ENCODE measurements around the gene RGS8. TPM values are rescaled to one million over a fixed set of nuclear protein-coding genes. Genes with fewer than 3 reads are reported as not detected.

The RGS8 gene
- total and polyA plus RNA-seq, 4 experiments from 2014 or later, result not detected

DNA sequence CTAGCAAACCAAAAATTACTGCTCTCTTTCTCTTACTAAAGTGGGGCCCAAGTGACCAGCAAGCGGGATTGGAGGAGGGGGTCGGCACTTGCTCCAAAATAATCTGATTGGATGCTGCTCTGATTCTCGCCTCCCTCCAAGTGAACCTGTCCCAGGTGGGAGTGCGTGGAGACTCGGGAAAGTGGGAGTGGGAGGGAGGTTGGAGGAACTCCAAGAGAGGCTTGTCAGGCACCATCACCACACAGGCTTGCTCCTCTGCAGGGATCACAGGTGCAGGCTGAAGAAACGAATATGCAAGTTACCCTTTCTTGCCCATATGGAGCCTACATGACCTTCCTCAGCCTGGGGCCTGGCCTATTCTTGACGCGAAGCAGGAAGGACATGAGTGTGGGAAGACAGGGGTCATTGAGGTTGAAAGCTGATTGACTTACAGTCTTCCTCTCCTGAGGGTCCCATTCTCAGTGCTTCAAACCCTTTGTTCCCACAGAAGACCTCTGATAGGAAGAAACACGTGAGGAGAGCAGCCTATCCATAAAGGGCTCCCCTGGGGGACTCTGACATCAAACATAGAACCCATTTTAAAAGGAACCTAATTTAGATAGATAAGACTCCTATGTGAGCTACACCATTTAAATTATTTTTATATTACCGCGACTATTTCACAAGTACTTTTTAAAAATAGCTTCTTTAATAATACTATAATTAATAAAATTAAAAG, 14.2 kb downstream of the RGS8 start:
- POLR2A ChIA-PET (ENCODE audit: partially characterized antibody), result no interaction called here
- no peaks in the 10 kb centered on the region for H3K4me1 ChIP-seq (ENCODE audit: insufficient read depth, low read length)
- H3K27ac ChIP-seq (ENCODE audit: low read depth, low read length), result no peak overlapping the region
- DNase-seq, result no peak
- no peaks in the 10 kb centered on the region for H3K9me3 Mint-ChIP-seq
- H3K4me3 ChIP-seq (ENCODE audit: low read length in 2 of 2), result no peak overlapping the region
- CTCF ChIA-PET (ENCODE audit: partially characterized antibody), result no interaction called here
- peaks cover 5 to 6% of the 10 kb centered on the region in 2 donors for H3K27me3 Mint-ChIP-seq
- H3K4me3 Mint-ChIP-seq, result no peak overlapping the region
- no peaks in the 10 kb centered on the region for H3K36me3 ChIP-seq (ENCODE audit: insufficient read depth, low read length)
- no peaks in the 10 kb centered on the region for H3K36me3 Mint-ChIP-seq
- no peaks in the 10 kb centered on the region for H3K27me3 ChIP-seq (ENCODE audit: insufficient read depth, low read length)
- H3K27ac Mint-ChIP-seq, result no peak overlapping the region
- intact Hi-C loops (cut with micrococcal nuclease), result no loop called here
- H3K4me1 Mint-ChIP-seq, result peaks cover 0 to 1% (median 0%) of the 10 kb centered on the region in 4 donors
- no peaks in the 10 kb centered on the region for H3K9me3 ChIP-seq (ENCODE audit: control insufficient read depth in 1 of 2, low read length in 2 of 2)

DNA sequence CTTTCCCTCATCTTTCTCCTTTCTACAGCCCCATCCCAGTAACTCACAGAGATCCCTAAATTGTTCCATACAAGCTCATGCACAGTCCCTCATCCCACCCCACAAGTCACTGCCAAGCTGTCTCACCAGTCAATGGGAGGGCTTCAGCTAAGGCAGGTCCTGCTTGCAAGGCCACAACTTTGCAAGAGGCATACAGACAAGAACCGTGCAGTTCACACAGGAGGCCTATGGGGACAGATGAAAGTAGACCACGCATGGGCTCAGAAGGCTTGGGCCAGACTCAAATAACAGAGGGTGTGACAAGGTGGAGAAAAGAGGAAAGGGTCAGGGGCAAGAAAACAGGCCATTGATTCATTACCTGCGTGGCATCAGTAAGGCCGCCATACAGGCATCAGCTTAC, 15.1 kb downstream of the RGS8 start:
- no peak overlapping the region for H3K27ac ChIP-seq (ENCODE audit: low read depth, low read length)
- CTCF ChIA-PET (ENCODE audit: partially characterized antibody), result no interaction called here
- no peaks in the 10 kb centered on the region for H3K36me3 ChIP-seq (ENCODE audit: insufficient read depth, low read length)
- Mint-ChIP-seq H3K9me3 (no peaks in the 10 kb centered on the region), H3K4me1 (peaks cover 0 to 4% (median 0%) of the 10 kb centered on the region in 4 donors), H3K27ac (no peak overlapping the region), H3K27me3 (peaks cover 5 to 6% of the 10 kb centered on the region in 2 donors), H3K36me3 (no peaks in the 10 kb centered on the region), H3K4me3 (no peak overlapping the region)
- no peak overlapping the region for H3K4me3 ChIP-seq (ENCODE audit: low read length in 2 of 2)
- POLR2A ChIA-PET (ENCODE audit: partially characterized antibody), result no interaction called here
- H3K27me3 ChIP-seq (ENCODE audit: insufficient read depth, low read length), result no peaks in the 10 kb centered on the region
- intact Hi-C loops (cut with micrococcal nuclease), result no loop called here
- no peak for DNase-seq
- no peaks in the 10 kb centered on the region for H3K4me1 ChIP-seq (ENCODE audit: insufficient read depth, low read length)
- H3K9me3 ChIP-seq (ENCODE audit: control insufficient read depth in 1 of 2, low read length in 2 of 2), result no peaks in the 10 kb centered on the region

DNA sequence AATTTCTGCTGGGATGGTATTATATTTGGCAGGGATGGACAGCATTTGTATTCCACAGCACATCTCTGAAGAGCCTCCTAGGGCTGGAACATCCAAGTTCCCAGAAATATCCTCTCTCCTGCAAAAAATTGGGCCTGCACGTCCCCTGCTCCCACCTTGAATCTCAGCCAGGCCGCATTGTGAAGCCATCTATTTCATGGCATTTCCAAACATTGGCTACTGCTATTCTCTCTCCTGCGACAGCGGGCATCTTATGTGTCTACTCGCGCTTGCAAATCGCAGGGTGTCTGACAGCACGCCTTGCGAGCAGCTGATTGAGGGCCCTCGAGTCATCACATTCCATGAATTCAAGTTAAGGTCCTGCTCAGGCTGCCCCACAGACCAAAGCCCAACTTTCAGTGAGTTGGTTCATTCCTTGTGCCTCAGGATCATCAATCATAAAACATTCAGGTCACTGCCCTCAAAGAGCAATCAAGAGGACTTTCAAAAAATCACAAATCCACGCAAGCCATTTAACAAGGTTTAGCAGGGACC, 15.8 kb downstream of the RGS8 start:
- Mint-ChIP-seq H3K27me3 (peaks cover 5 to 6% of the 10 kb centered on the region in 2 donors), H3K4me1 (peaks cover 0 to 4% (median 0%) of the 10 kb centered on the region in 4 donors), H3K27ac (no peak overlapping the region), H3K4me3 (no peak overlapping the region), H3K36me3 (no peaks in the 10 kb centered on the region), H3K9me3 (no peaks in the 10 kb centered on the region)
- intact Hi-C loops (cut with micrococcal nuclease), result no loop called here
- ChIA-PET POLR2A (ENCODE audit: partially characterized antibody) (no interaction called here), CTCF (ENCODE audit: partially characterized antibody) (no interaction called here)
- Histone ChIP-seq H3K4me3 (ENCODE audit: low read length in 2 of 2) (no peak overlapping the region), H3K27me3 (ENCODE audit: insufficient read depth, low read length) (no peaks in the 10 kb centered on the region), H3K4me1 (ENCODE audit: insufficient read depth, low read length) (no peaks in the 10 kb centered on the region), H3K36me3 (ENCODE audit: insufficient read depth, low read length) (no peaks in the 10 kb centered on the region), H3K9me3 (ENCODE audit: control insufficient read depth in 1 of 2, low read length in 2 of 2) (no peaks in the 10 kb centered on the region), H3K27ac (ENCODE audit: low read depth, low read length) (no peak overlapping the region)
- DNase-seq, result no peak

DNA sequence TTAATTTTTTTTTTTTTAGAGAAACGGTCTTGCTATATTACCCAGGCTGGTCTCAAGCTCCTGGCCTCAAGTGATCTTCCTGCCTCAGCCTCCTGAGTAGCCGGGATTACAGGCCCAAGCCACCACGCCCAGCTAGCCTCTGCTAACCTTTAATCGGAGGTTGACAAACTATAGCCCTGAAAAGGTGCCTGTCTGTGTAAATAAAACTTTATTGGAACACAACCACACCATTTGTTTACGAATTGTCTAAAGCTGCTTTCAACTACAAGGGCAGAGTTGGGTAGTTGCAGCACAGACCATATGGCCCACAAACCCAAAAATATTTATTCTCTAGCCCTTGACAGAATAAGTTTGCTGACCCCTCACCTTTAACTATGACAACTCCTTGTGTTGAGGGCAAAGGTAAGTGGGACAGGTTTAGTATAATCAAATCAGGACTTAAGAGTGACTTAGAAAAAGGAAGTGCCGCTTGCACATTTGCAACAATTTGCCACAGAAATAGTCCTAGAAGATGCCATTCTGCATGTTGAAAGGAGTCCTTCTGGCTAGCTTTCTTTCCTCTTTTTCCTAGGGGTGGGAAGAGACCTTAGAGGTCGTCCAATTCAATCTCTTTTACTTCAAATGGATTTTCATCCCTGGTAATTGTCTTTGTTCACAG, 16.4 kb downstream of the RGS8 start:
- peaks cover 5 to 6% of the 10 kb centered on the region in 2 donors for H3K27me3 Mint-ChIP-seq
- Histone ChIP-seq H3K9me3 (ENCODE audit: control insufficient read depth in 1 of 2, low read length in 2 of 2) (no peaks in the 10 kb centered on the region), H3K27me3 (ENCODE audit: insufficient read depth, low read length) (no peaks in the 10 kb centered on the region), H3K4me3 (ENCODE audit: low read length in 2 of 2) (no peak overlapping the region), H3K36me3 (ENCODE audit: insufficient read depth, low read length) (no peaks in the 10 kb centered on the region), H3K4me1 (ENCODE audit: insufficient read depth, low read length) (no peaks in the 10 kb centered on the region), H3K27ac (ENCODE audit: low read depth, low read length) (no peak overlapping the region)
- H3K4me1 Mint-ChIP-seq, result peaks cover 0 to 4% (median 0%) of the 10 kb centered on the region in 4 donors
- H3K27ac Mint-ChIP-seq, result no peak overlapping the region
- no peak overlapping the region for H3K4me3 Mint-ChIP-seq
- H3K9me3 Mint-ChIP-seq, result no peaks in the 10 kb centered on the region
- no peaks in the 10 kb centered on the region for H3K36me3 Mint-ChIP-seq
- ChIA-PET CTCF (ENCODE audit: partially characterized antibody) (no interaction called here), POLR2A (ENCODE audit: partially characterized antibody) (no interaction called here)
- no peak for DNase-seq
- intact Hi-C loops (cut with micrococcal nuclease), result no loop called here

DNA sequence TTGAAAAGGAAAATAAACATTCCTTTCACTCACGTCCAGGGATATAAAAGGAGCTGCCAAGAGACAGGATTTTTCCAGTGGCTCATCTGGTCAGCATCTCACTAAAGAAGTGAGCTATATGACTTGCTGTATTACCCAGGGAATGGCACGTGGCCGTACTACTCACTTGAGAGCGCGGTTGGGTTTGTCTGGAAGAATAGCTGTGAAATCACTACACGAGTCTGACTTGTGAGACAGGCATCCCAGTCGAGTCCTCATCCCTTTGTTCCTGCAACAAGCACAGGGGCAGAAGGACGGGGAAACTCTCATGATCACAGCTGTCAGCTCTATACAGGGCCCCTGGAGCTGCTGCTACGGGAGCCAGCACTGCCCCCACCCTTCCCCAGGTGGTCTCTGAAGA, 17.7 kb downstream of the RGS8 start:
- H3K27ac Mint-ChIP-seq, result no peak overlapping the region
- ChIA-PET POLR2A (ENCODE audit: partially characterized antibody) (no interaction called here), CTCF (ENCODE audit: partially characterized antibody) (interaction anchor here (0.8 to 1.5 kb wide), 2 partner anchors 69 to 116 kb away, joined by 4 read pairs; no protein-coding TSS in a partner anchor)
- H3K27ac ChIP-seq (ENCODE audit: low read depth, low read length), result no peak overlapping the region
- intact Hi-C loops (cut with micrococcal nuclease), result no loop called here
- no peaks in the 10 kb centered on the region for H3K4me1 ChIP-seq (ENCODE audit: insufficient read depth, low read length)
- H3K4me3 ChIP-seq (ENCODE audit: low read length in 2 of 2), result no peak overlapping the region
- peaks cover 0 to 6% of the 10 kb centered on the region in 2 donors for H3K27me3 Mint-ChIP-seq
- H3K4me3 Mint-ChIP-seq, result no peak overlapping the region
- H3K36me3 Mint-ChIP-seq, result no peaks in the 10 kb centered on the region
- no peak for DNase-seq
- no peaks in the 10 kb centered on the region for H3K9me3 ChIP-seq (ENCODE audit: control insufficient read depth in 1 of 2, low read length in 2 of 2)
- no peaks in the 10 kb centered on the region for H3K9me3 Mint-ChIP-seq
- H3K4me1 Mint-ChIP-seq, result peaks cover 0 to 4% (median 0%) of the 10 kb centered on the region in 4 donors
- H3K27me3 ChIP-seq (ENCODE audit: insufficient read depth, low read length), result no peaks in the 10 kb centered on the region
- H3K36me3 ChIP-seq (ENCODE audit: insufficient read depth, low read length), result no peaks in the 10 kb centered on the region

DNA sequence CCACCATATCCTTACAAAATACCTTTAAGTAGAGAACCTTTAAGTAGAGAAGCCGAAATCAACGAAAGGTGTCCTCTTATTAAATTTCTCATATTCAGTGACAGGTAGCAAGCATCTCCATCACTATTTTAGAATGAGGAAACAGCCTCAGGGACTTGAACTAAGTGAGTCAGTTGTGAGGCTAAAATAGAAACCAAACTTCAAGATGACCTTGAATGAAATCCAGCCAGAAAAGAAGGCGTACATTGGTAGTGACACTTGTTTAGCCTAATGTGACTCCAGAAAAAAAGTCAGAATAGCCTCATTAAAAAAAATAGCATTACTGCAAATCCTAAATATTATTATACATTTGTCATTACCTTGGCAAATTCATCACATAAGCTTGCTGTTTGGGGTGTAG, 20.1 kb downstream of the RGS8 start:
- no peaks in the 10 kb centered on the region for H3K36me3 ChIP-seq (ENCODE audit: insufficient read depth, low read length)
- Mint-ChIP-seq H3K27me3 (peaks cover 0 to 6% of the 10 kb centered on the region in 2 donors), H3K27ac (no peak overlapping the region), H3K4me3 (no peak overlapping the region), H3K36me3 (no peaks in the 10 kb centered on the region), H3K4me1 (peaks cover 0 to 4% (median 0%) of the 10 kb centered on the region in 4 donors), H3K9me3 (no peaks in the 10 kb centered on the region)
- H3K4me3 ChIP-seq (ENCODE audit: low read length in 2 of 2), result no peak overlapping the region
- intact Hi-C loops (cut with micrococcal nuclease), result loop anchor here (5.0 kb wide), 1 partner anchor 62 kb away; the partner anchor contains the start of gene RGS16
- H3K27ac ChIP-seq (ENCODE audit: low read depth, low read length), result no peak overlapping the region
- no peak for DNase-seq
- POLR2A ChIA-PET (ENCODE audit: partially characterized antibody), result no interaction called here
- H3K9me3 ChIP-seq (ENCODE audit: control insufficient read depth in 1 of 2, low read length in 2 of 2), result no peaks in the 10 kb centered on the region
- no peaks in the 10 kb centered on the region for H3K4me1 ChIP-seq (ENCODE audit: insufficient read depth, low read length)
- no peaks in the 10 kb centered on the region for H3K27me3 ChIP-seq (ENCODE audit: insufficient read depth, low read length)
- CTCF ChIA-PET (ENCODE audit: partially characterized antibody), result no interaction called here

DNA sequence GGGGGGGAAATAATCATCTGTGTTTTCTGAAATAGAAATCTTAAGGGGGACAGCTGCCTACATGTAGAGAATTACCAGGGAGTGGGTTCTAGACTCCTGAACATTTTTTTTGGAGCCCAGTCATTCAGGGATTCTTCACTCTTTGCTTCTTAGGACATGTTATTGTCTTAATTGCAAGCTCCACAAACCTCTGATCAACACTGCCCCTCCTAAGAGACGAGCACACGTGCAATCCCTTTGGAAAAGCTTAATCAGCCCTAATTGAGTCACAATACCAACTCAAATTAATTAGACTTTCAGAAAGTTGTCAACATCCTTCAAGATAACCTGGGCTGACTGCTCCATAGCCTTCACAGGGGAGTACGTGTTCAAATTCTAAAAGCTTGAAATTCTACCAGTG, 21.4 kb downstream of the RGS8 start:
- Histone ChIP-seq H3K9me3 (ENCODE audit: control insufficient read depth in 1 of 2, low read length in 2 of 2) (no peaks in the 10 kb centered on the region), H3K4me1 (ENCODE audit: insufficient read depth, low read length) (no peaks in the 10 kb centered on the region), H3K27me3 (ENCODE audit: insufficient read depth, low read length) (no peaks in the 10 kb centered on the region), H3K36me3 (ENCODE audit: insufficient read depth, low read length) (no peaks in the 10 kb centered on the region), H3K4me3 (ENCODE audit: low read length in 2 of 2) (no peak overlapping the region), H3K27ac (ENCODE audit: low read depth, low read length) (no peak overlapping the region)
- Mint-ChIP-seq H3K36me3 (no peaks in the 10 kb centered on the region), H3K9me3 (no peaks in the 10 kb centered on the region), H3K27me3 (peaks cover 0 to 10% of the 10 kb centered on the region in 2 donors), H3K4me1 (peaks cover 0 to 4% (median 0%) of the 10 kb centered on the region in 4 donors), H3K27ac (no peak overlapping the region), H3K4me3 (no peak overlapping the region)
- POLR2A ChIA-PET (ENCODE audit: partially characterized antibody), result no interaction called here
- no peak for DNase-seq
- CTCF ChIA-PET (ENCODE audit: partially characterized antibody), result interaction anchor here (0.9 kb wide), 1 partner anchor 120 kb away, joined by 3 read pairs; no protein-coding TSS in a partner anchor
- intact Hi-C loops (cut with micrococcal nuclease), result loop anchor here (5.0 kb wide), 1 partner anchor 61 kb away; the partner anchor contains the start of gene RGS16

Data from CD4-positive, alpha-beta memory T cell (primary cell).